GM18507 (cell line): ENCODE results near the gene MALRD1.
"Not testable (repeated sequence)": the region's sequence is repeated elsewhere in the genome, so short reads cannot be mapped to it uniquely, and the experiment has no call there.

Source experiments
- DNase-seq: peaks from one replicate; pipeline ENCODE4 v3.0.0; 2011; ENCODE audit warnings: low read depth; ENCODE audit not compliant: insufficient read length; ENCODE audit errors: extremely low spot score
- FAIRE-seq: peaks from 2 replicates; lab custom pipeline; 2011; peaks lifted over from hg19 to GRCh38; lab: Jason Lieb, UNC

MALRD1 gene

GRCh38 chr10:19728376-19728775, 679.8 kb downstream of the MALRD1 start:
- no peak for FAIRE-seq
- no peak for DNase-seq

- DNase-seq (no peak), FAIRE-seq (no peak)
Observed at GRCh38 chr10:19728964-19729363, 680.4 kb downstream of the MALRD1 start.

- DNase-seq: no peak
- FAIRE-seq: no peak
Observed at GRCh38 chr10:19730167-19730906, 681.7 kb downstream of the MALRD1 start.

- DNase-seq (no peak), FAIRE-seq (no peak)
Observed at GRCh38 chr10:19730907-19731217, 682.3 kb downstream of the MALRD1 start.

GRCh38 chr10:19731560-19731959, 683.0 kb downstream of the MALRD1 start:
- FAIRE-seq (no peak), DNase-seq (no peak)

GRCh38 chr10:19738440-19738839, 689.8 kb downstream of the MALRD1 start:
- FAIRE-seq (no peak), DNase-seq (no peak)

GRCh38 chr10:19739232-19739631, 690.6 kb downstream of the MALRD1 start:
- not testable (repeated sequence) for FAIRE-seq

GRCh38 chr10:19742144-19742543, 693.5 kb downstream of the MALRD1 start:
- DNase-seq, FAIRE-seq: not testable (repeated sequence)

More at GRCh38 chr10:19739232-19739631, 690.6 kb downstream of the MALRD1 start:
- DNase-seq: not testable (repeated sequence)

GRCh38 chr10:19745672-19746071, 697.1 kb downstream of the MALRD1 start:
- no peak for DNase-seq
- FAIRE-seq: no peak

GRCh38 chr10:19749185-19749729, 700.7 kb downstream of the MALRD1 start:
- FAIRE-seq (no peak), DNase-seq (no peak)

GRCh38 chr10:19750972-19751371, 702.4 kb downstream of the MALRD1 start:
- DNase-seq (no peak), FAIRE-seq (no peak)

GRCh38 chr10:19756919-19757318, 708.3 kb downstream of the MALRD1 start:
- DNase-seq: no peak
- no peak for FAIRE-seq

- no peak for FAIRE-seq
- no peak for DNase-seq
Observed at GRCh38 chr10:19762026-19762425, 713.4 kb downstream of the MALRD1 start.

GRCh38 chr10:19764111-19764510, 715.5 kb downstream of the MALRD1 start:
- DNase-seq (no peak), FAIRE-seq (no peak)

GRCh38 chr10:19767876-19768275, 719.3 kb downstream of the MALRD1 start:
- FAIRE-seq (no peak), DNase-seq (no peak)

- FAIRE-seq: not testable (repeated sequence)
Observed at GRCh38 chr10:19769826-19770225, 721.2 kb downstream of the MALRD1 start.

GRCh38 chr10:19772972-19773371, 724.4 kb downstream of the MALRD1 start:
- DNase-seq: no peak
- no peak for FAIRE-seq

More at GRCh38 chr10:19769826-19770225, 721.2 kb downstream of the MALRD1 start:
- DNase-seq: not testable (repeated sequence)

- no peak for DNase-seq
Observed at GRCh38 chr10:19775296-19775695, 726.7 kb downstream of the MALRD1 start.

GRCh38 chr10:19777806-19778205, 729.2 kb downstream of the MALRD1 start:
- FAIRE-seq: no peak
- no peak for DNase-seq

More at GRCh38 chr10:19775296-19775695, 726.7 kb downstream of the MALRD1 start:
- FAIRE-seq: no peak

- no peak for FAIRE-seq
- DNase-seq: no peak
Observed at GRCh38 chr10:19778996-19779395, 730.4 kb downstream of the MALRD1 start.

GRCh38 chr10:19782430-19783089, 734.0 kb downstream of the MALRD1 start:
- no peak for FAIRE-seq
- DNase-seq: no peak
